Forelimb muscle (tissue), 1 donor: Measurements from ENCODE around the gene SMAD3. TPM values are rescaled to one million over a fixed set of nuclear protein-coding genes. Genes with fewer than 3 reads are reported as not detected.

Experiments used
- DNase-seq: peaks from one replicate; pipeline ENCODE4 v3.0.0-alpha.2; 2013; ENCODE audit warnings: low read depth
- polyA plus RNA-seq: library from polyadenylated mRNA; unstranded; fragments of 120-200 nt; gene quantifications from one replicate; pipeline ENCODE4 v1.2.1, GENCODE V29; 2013; ENCODE audit not compliant: insufficient read length

Gene SMAD3
- polyA plus RNA-seq, 1 donor, result 26.3 TPM

GRCh38 chr15:67036775-67037555 lies 28.4 kb upstream of the SMAD3 start:
- DNase-seq, result no peak

- DNase-seq, result no peak
Measured at GRCh38 chr15:67037694-67038093, 27.7 kb upstream of the SMAD3 start.

- DNase-seq, result no peak
Measured at GRCh38 chr15:67038736-67039135, 26.7 kb upstream of the SMAD3 start.

GRCh38 chr15:67039384-67040075 lies 25.9 kb upstream of the SMAD3 start:
- DNase-seq, result no peak

GRCh38 chr15:67040277-67040676 lies 25.1 kb upstream of the SMAD3 start:
- no peak for DNase-seq

- no peak for DNase-seq
Measured at GRCh38 chr15:67042551-67043142, 22.8 kb upstream of the SMAD3 start.

- no peak for DNase-seq
Measured at GRCh38 chr15:67043939-67044771, 21.2 kb upstream of the SMAD3 start.

- DNase-seq, result no peak
Measured at GRCh38 chr15:67047149-67047661, 18.2 kb upstream of the SMAD3 start.

GRCh38 chr15:67048281-67049279 lies 16.8 kb upstream of the SMAD3 start:
- no peak for DNase-seq

GRCh38 chr15:67049351-67050044 lies 15.9 kb upstream of the SMAD3 start:
- DNase-seq, result no peak

- DNase-seq, result no peak
Measured at GRCh38 chr15:67050062-67050461, 15.3 kb upstream of the SMAD3 start.

- DNase-seq, result no peak
Measured at GRCh38 chr15:67050522-67051087, 14.8 kb upstream of the SMAD3 start.

GRCh38 chr15:67051088-67052045 lies 14.0 kb upstream of the SMAD3 start:
- DNase-seq, result no peak

- no peak for DNase-seq
Measured at GRCh38 chr15:67054676-67055075, 10.7 kb upstream of the SMAD3 start.

GRCh38 chr15:67059127-67059553 lies 6.3 kb upstream of the SMAD3 start:
- no peak for DNase-seq

- DNase-seq, result no peak
Measured at GRCh38 chr15:67061811-67062368, 3.5 kb upstream of the SMAD3 start.

GRCh38 chr15:67062369-67062985 lies 2.9 kb upstream of the SMAD3 start:
- no peak for DNase-seq
